Left colon (tissue), 2 donors: ENCODE data around the gene LRPAP1. TPM values are rescaled to one million over a fixed set of nuclear protein-coding genes. Genes with fewer than 3 reads are reported as not detected.
A peak's percentile ranks its signal among the peaks of the same experiment; 100 is the strongest.

Experiments used
- ATAC-seq: fragments of 200-7000 bp; cut with Tn5 transposase; one replicate; pipeline ENCODE4 v1.9.1; 2020; ENCODE audit warnings: mild to moderate bottlenecking, moderate library complexity
- DNase-seq, 2 donors: peaks; one replicate each; pipeline ENCODE4 v3.0.0-alpha.2; 2020
- intact Hi-C, 2 donors: fragments of 100-400 bp; cut with DNase I in 1 of 2; cut with micrococcal nuclease in 1 of 2; formaldehyde crosslinking; loops; one replicate each; pipeline versions ENCODE4 v1.11.2 to v1.14.0; 2022; cut with DNase I, micrococcal nuclease
- total RNA-seq, 2 donors: library from RNA; stranded (reverse); fragmentation: NEBNext Ultra II Directional; extraction: Animal tissue kit (Norgen Biotek cat#: 25700); gene quantifications; one replicate each; pipeline ENCODE4 v1.2.1, GENCODE V29; 2021
- donor health status: DM: no; HTN: no; CAD: no.
- donor health status: DM: yes; HTN: yes; CAD: no.

The LRPAP1 gene
- total RNA-seq, 2 donors from 2014 or later, result 146 to 155 TPM

DNA sequence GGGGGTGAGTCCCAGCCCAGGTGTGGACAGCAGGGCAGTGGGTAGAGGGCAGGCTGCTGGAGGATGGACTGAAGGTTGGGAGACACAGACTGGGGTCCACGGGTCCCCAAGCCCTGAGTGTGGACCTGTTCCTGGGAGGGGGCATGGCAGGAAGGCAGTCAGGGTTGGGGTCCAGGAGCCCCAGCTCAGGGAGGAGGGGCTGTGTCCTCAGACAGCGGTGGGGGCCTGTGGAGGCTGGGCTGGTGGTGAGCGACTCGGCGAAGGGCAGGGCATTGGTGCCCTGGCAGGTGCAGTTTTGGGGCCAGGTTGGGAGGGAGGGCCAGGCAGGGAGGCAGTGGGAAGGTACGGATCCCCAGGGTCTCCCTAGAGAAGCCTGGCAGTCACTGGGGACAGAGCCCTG lies 35.1 kb downstream of the LRPAP1 start:
- ATAC-seq, result peak; percentile 4
- no peak for DNase-seq
- intact Hi-C loops, result no loop called here

DNA sequence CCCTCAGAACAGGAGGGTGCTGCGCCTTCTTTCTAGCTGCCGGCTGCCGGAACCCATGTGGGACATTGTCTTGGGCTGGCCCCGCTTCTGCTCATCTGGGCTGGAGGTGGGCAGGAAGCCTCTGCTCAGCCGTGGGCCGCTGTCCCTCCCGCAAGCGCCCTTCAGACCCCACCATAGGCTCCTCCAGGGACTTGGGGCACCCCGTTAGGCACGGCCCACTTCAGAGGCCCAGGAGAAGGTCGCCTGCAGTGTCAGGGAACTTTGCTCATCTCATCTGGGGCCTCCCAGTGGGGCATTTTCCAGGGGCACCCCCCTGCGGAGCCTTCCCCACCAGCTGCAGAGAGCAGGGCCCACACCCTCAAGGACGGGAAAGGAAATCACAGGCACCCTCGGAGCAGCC lies 36.2 kb downstream of the LRPAP1 start:
- ATAC-seq, result no peak
- intact Hi-C loops, result no loop called here

GRCh38 chr4:3495204-3495975 lies 36.8 kb downstream of the LRPAP1 start:
- intact Hi-C loops, result no loop called here
- DNase-seq, result no peak
- ATAC-seq, result no peak

More for the DNA sequence above, 36.2 kb downstream of the LRPAP1 start:
- DNase-seq, result no peak

DNA sequence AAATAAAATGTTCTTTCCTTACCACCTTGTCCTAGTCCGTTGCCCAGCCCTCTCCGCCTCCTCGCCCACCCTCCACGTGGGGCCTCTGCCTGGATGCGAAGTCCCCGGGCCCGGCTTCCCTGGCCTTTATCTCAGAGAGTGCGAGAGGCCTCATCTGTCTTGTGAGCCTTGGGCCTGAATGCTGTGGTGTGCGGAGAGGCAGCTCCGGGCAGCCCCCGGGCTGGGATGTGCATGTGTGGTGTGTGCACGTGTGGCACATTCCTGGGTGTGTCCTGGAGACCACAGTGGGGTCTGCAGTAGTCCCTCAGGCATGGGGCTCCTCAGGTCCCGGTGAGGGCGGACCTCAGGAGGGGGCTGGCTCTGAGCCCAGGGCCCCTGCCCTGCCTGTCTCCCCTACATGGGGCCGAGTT lies 37.8 kb downstream of the LRPAP1 start:
- DNase-seq (no peak), ATAC-seq (no peak)
- intact Hi-C loops, result no loop called here

DNA sequence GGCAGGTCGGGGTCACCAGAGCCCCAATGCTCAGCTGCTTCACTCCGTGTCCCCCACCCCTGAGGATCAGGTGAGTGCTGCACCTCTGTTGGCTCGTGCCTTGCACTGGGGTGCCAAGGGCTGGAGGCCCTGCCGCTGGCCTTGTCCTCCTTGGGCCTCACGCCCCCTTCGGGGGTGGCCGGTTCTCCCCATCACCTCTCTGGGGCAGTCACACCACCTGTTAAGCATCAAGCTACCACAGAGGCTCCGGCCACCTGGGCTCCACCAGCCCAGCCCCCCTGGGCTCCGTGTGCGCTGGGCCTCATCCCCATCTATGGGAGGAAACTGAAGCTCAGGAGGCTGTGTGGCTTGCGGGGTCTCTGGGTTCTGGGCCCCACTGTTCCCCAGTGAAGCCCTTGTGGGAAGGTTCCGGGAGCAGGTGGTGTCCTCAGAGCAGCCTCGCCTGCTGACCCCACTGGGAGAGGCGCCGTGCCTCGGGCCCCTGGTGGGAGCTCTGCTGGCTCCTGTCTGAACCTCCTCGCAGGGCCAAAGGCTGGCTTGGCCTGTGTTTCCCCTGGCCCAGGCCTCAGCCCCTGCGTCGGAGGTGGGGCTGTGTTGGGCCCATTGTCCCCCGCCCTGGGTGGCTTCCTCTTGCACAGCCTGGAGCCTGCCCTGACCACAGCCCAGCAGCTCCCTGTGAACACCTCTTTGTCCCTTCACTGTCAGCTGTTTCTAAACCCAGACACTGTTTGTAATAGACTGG lies 38.3 kb downstream of the LRPAP1 start:
- ATAC-seq, result no peak
- no peak for DNase-seq
- intact Hi-C loops, result no loop called here

GRCh38 chr4:3492741-3493719 lies 39.2 kb downstream of the LRPAP1 start:
- DNase-seq (no peak), ATAC-seq (no peak)
- intact Hi-C loops, result no loop called here

GRCh38 chr4:3491681-3492405 lies 40.4 kb downstream of the LRPAP1 start:
- intact Hi-C loops, result no loop called here
- no peak for DNase-seq
- ATAC-seq, result no peak

GRCh38 chr4:3489451-3489962 lies 42.7 kb downstream of the LRPAP1 start:
- intact Hi-C loops, result no loop called here
- DNase-seq (no peak), ATAC-seq (no peak)

DNA sequence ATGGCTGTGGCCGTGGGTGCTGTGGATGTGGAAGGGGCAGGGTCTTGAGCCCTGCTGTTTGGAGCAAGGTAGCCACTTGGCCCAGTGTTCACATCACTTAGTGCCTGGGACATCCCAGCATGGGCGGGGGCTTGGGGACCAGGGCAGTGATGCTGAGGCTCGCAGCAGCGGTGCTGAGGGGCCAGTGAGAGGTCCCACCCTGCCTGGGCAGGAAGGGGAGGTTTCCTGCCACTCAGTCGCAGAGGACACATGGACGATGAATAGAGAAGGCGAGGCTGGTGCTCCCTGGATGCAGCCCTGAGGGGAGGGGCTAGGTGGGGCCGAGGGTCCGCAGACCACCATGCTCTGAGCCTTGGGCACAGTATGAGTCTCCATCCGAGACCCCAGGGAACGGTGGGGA lies 43.4 kb downstream of the LRPAP1 start:
- DNase-seq, result no peak
- no peak for ATAC-seq
- intact Hi-C loops, result no loop called here

DNA sequence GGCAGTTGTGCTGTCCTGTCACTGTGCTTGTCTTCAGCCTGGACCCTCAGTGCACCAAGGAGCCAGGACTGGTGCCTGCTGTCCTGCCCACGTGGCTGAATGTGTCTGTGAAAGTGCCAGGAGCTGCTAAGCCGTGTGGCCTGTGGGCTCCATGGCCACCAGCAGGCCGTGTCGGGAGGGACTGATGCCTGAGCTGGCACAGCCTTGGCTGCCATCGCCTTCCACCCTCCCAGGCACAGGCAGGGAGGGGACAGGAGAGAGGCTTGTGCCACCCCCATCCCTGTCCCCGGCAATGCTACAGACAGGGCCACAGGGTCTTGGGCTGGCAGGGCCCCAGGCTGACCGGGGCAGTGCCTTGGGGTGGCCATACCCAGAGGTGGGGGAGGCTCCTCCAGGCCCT lies 44.4 kb downstream of the LRPAP1 start:
- intact Hi-C loops, result no loop called here
- ATAC-seq, result no peak
- no peak for DNase-seq

DNA sequence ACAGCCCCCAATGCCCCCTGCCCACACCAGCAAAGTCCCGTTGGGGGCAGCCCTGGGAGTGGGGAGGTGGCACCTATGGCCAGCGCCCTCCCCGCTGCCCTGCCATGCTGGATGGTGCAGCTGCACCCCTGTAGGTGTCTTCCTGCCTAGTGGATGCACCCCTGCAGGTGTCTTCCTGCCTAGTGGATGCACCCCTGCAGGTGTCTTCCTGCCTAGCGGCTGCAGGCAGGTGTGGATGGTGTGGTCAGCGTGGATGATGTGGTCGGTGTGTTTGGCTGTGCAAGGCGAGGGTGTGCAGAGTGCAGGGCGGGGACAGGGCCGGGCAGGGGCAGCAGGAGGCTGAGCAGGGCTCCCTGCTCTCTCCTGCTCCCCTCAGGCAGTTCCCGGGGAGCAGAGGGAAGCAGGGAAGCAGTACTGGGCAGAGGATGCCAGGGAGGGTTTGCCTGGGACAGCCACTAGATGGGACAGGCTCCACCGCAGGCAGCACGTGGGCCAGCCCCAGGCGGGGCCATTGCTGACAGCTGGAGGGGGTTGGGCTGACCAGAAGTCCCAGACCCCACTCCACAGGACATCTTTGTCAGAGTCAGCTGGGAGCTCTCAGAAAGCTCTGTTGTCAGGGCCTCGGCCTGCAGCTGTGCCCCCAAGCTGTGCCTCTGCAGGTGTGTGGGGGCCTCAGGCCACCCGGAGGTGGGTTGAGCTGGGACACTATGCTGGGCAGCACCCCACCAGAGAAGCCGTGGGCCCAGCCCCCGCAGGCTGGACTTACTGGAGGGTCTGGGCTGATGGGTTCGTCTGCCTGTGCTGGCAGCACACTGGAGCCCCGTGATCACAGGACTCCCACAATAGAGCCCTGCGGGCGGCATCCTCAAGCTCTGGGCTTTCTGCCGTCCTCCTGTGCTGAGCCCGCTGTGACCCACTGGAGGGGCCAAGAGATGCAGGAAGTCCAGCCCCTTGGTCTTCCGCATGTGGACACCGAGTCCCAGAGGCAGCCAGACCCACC lies 45.4 kb downstream of the LRPAP1 start:
- ATAC-seq (no peak), DNase-seq (no peak)
- intact Hi-C loops, result no loop called here

GRCh38 chr4:3485886-3486540 lies 46.2 kb downstream of the LRPAP1 start:
- intact Hi-C loops, result no loop called here
- DNase-seq, result no peak

DNA sequence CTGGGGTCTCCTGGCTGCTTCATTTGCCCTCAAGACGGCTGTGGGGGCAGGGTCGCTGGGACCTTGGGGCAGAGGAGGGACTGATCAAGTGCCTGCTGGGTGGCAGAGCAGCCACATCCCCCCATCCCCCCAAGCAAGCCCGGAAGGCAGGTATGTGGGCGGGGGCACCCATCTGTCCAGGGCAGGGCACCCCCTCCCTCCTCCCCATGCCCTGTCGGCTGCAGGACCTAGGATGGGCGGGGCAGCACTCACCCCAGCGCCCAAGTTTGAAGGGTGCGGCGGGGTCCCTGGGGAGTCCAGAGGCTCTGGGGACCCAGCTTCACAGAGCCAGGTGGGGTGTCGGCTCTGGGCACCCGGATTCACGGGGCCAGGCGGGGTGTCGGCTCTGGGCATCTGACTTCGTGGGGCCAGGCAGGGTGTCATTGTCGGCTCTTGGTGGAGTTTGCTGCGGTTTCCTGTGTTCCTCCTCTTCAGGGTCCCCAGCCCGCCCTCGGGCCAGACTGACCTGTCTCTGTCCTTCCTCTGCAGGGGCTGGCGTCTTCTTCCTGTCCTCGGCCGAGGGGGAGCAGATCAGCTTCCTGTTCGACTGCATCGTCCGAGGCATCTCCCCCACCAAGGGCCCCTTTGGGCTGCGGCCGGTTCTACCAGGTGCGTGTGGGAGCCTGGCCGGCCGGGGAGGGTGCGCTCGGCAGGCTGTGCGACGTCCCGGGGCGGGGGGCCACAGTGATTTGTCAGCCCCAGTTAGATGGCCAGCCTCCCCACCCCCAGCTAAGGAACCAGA lies 47.0 kb downstream of the LRPAP1 start:
- intact Hi-C loops, result no loop called here
- DNase-seq, result peak in 1 of 2 donors; percentile 53
- ATAC-seq, result peak; percentile 29

More at GRCh38 chr4:3485886-3486540, 46.2 kb downstream of the LRPAP1 start:
- no peak for ATAC-seq

DNA sequence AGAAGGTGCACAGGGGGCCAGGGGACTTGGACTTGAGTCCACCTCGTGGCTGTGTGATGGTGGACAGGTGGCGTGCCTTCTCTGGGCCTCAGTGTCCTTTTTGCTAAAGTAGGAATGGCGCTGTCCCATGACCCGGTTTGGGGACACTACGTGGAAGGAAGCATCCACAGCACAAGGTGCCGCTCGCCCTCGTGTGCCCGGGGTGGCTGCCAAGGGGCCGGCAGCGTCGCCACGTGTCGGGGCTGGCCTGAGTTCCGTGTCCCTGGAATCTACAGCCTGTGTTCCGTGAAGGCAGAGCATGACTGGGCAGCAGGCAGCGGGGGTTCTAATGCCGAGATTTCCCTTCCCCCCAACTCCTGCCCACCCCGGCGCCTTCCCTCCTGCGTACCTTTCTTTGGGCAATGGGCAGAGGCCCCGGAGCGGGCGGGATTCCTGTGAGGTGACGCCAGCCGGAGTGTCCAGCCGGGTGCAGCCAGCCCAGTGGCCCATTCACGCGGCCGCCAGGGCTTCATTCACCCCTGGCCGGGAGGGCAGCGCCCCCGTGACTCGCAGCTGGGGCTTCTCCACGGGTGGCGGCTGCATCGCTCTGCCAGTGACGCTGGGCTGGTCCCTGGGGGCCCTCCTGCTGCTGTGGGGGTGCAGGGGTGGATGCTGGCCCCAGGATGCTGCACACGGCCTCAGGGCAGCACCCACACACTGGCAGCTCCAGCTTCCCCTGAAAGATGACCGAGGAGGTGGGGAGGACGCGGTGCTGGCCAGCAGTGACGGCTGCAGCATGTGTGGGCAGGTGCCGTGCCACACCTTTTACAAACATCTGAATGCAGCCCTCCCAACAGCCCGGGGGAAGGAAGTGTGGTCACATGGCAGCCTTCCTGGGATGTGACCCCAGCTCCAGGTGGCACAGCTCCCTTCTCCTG lies 47.9 kb downstream of the LRPAP1 start:
- peak; percentile 73 for ATAC-seq
- intact Hi-C loops, result no loop called here
- DNase-seq, result peak; percentile 56 to 63

GRCh38 chr4:3483471-3483921 lies 48.7 kb downstream of the LRPAP1 start:
- intact Hi-C loops, result no loop called here
- DNase-seq, result no peak
- ATAC-seq, result no peak
